GM18867 (cell line): ENCODE measurements around the gene CDKL2.
"Not testable (repeated sequence)": the region's sequence is repeated elsewhere in the genome, so short reads cannot be mapped to it uniquely, and the experiment has no call there.

Experiments used
- ATAC-seq: cut with Tn5 transposase; IDR thresholded peaks from one replicate; pipeline ENCODE4 v1.9.1; 2021; ENCODE audit warnings: mild to moderate bottlenecking, moderate library complexity; ENCODE audit not compliant: unreplicated experiment

The CDKL2 gene

GRCh38 chr4:75555294-75556164 is 74.8 kb downstream of the CDKL2 start, which contains the start of gene ODAPH:
Gene ODAPH, plus strand, starts transcription at chr4:75556066. Its CDS starts 17 bp downstream, at chr4:75556083.
- ATAC-seq: peak; percentile 98

- ATAC-seq: no peak
Measured at GRCh38 chr4:75552452-75552851, 77.9 kb downstream of the CDKL2 start.

GRCh38 chr4:75549019-75549418 is 81.3 kb downstream of the CDKL2 start:
- no peak for ATAC-seq

GRCh38 chr4:75547647-75548387 is 82.5 kb downstream of the CDKL2 start:
- no peak for ATAC-seq

- no peak for ATAC-seq
Measured at GRCh38 chr4:75545526-75545925, 84.8 kb downstream of the CDKL2 start.

- no peak for ATAC-seq
Measured at GRCh38 chr4:75544870-75545269, 85.5 kb downstream of the CDKL2 start.

GRCh38 chr4:75544220-75544619 is 86.1 kb downstream of the CDKL2 start:
- not testable (repeated sequence) for ATAC-seq

GRCh38 chr4:75542824-75543223 is 87.5 kb downstream of the CDKL2 start:
- no peak for ATAC-seq

GRCh38 chr4:75537308-75537707 is 93.0 kb downstream of the CDKL2 start:
- ATAC-seq: not testable (repeated sequence)

GRCh38 chr4:75533926-75534325 is 96.4 kb downstream of the CDKL2 start:
- ATAC-seq: not testable (repeated sequence)

GRCh38 chr4:75533339-75533887 is 96.9 kb downstream of the CDKL2 start:
- ATAC-seq: not testable (repeated sequence)

- not testable (repeated sequence) for ATAC-seq
Measured at GRCh38 chr4:75531536-75532143, 98.7 kb downstream of the CDKL2 start.

- no peak for ATAC-seq
Measured at GRCh38 chr4:75530556-75531322, 99.6 kb downstream of the CDKL2 start.
